NCI-H1436 treated with DMSO at 0.1 percent for 48 hours (cell line): Measurements from ENCODE around the gene NBL1.
"Not testable (repeated sequence)": the region's sequence is repeated elsewhere in the genome, so short reads cannot be mapped to it uniquely, and the experiment has no call there.

ENCODE experiments used
- DNase-seq: peaks from one replicate; lab custom pipeline; 2025; lab: John Stamatoyannopoulos, UW

Gene NBL1

DNA sequence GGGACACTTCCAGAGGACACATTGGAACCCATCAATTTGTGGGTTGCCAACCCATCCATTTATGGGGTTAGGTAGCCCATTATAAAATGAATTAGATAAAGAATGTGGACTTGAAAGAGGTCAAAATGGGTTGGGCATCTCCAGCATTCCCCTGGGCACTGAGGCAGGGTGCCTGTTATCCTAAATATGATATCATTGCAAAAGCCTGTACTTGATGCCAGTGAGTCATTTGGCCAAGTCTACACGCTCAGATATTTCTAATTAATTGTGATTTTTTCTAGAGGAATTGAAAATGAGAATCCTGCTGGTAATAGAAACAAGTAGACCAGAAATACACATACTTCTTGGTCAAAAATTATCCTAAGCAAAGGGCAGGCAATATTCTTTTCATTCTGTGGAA, 21.9 kb upstream of the NBL1 start:
- DNase-seq: no peak

DNA sequence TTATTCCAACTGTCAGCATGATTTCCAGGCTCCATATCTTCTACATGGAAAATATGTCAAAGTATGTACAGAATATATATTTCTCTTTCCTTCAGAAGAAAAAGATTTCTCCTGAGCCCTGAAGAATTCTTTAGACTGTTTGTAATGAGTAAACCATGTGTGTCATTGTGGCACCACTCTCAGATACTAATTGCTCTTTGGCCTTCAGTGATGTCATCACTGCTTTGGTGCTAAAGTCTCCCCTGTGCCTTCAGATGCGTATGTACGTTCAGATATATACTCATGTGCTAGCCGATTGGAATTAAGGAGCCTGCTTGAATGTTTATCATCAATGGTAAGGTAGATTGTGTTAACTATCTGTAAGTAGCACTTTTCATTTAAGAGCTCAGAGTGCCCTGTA, 20.6 kb upstream of the NBL1 start:
- no peak for DNase-seq

DNA sequence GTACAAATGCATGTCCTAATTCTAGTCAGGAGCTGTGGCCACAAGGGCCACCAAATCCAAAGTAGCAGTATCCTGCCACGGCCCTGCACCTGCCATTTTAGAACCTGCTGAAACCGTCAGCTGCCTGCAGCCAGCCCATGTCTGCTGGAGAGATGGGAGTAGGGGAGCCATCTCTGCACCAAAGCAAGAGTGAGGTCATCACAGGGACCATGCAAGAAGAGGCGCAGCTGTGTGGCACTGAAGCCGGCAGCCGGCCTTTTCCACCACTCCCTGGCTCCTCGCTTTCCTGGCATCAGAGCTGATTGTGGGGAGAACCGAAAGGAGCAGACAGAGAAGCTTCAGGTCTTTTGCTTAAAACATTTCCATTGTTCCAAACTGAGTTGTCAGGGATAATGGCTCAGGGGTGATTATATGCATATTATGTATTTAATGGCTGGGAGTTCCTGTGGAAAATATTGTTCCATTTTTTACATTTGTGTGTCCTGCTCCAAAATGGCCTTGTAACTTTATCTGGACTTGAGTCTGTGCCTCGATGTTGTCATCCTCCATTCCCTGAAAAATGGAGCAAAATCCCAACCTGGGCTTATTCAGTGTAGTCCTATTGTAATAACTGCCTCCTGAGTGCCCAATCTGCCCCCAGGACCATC, 18.7 kb upstream of the NBL1 start:
- DNase-seq: no peak

DNA sequence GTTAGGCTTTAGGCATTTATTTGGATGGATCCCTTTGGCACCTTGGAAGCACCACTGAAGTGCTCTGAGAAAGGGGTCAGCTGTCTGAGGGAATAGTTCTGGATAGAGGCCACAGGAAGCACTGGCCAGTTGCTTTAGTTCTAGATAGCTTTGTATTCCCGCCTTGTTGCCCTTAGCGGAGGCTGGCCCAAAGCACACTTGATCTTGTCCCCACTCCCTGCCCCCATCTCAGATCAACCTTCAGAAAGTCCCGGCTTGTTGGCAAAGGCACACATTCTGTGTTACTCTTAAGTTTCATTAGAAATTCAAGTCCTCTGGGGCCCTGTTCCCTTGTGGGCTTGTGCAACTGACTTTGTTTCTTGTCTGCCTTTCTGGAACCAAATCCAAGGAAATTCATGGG, 15.2 kb upstream of the NBL1 start:
- DNase-seq: no peak

DNA sequence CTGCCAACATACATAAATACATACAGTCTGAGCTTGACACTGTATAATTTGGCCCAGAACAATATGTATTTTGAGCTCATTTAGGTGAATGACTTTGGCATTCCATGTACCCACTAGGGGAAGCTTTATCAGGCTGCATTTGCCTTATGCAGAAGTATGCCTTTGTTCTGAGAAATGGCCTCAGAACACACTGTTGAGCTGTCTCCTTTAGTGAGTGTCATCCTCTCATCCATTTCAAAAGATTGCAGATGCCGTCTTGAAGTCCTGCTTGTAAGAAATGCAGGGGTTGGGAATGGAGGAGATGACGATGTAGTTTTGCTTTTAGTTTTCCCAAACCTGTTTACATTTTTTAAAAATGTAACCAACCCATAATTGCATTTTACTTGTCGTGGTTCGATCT, 14.8 kb upstream of the NBL1 start:
- no peak for DNase-seq

DNA sequence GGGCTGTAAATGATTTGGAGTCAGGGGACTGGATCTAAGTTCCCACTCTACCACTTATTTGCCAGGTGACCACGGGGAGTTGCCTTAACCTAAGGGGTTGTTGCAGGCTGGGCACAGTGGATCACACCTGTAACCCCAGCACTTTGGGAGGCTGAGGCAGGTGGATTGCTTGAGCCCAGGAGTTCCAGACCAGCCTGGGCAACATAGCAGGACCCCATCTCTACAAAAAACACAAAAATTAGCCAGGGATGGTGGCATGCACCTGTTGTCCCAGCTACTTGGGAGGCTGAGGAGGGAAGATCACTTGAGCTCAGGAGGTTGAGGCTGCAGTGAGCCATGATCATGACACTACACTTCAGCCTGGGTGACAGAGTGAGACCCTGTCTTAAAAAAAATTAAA, 13.9 kb upstream of the NBL1 start:
- not testable (repeated sequence) for DNase-seq

DNA sequence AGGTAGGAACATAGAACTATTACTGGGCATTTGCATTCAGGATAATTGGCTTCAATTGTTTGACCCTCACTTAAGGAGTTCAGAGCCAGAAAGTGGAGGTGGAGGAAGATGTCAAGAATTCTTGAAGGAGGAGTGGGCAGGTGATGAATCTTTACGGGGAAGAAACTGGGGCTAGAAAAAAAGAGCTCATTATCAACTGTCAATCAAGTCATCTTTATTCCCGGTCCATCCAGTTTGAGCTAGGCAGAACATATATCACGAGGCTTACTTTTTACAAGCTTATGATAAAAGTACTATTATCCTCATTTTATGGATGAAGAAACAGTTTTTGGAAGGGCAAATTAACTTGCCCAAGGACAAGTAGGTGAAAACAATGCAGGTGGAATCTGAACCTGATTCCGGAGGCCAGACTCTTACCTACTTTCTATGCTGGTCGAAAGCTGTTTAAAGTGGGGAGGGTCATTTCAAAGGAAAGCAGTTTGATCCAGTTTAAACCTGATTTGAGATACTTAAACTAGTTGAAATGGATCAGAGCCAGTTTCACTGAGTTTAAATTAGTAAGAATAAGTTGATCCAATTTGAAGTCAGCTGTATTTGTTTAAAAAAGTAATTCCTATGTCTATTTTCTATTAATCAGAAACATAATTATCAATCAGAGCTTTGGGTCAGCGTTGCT, 13.3 kb upstream of the NBL1 start:
- no peak for DNase-seq

DNA sequence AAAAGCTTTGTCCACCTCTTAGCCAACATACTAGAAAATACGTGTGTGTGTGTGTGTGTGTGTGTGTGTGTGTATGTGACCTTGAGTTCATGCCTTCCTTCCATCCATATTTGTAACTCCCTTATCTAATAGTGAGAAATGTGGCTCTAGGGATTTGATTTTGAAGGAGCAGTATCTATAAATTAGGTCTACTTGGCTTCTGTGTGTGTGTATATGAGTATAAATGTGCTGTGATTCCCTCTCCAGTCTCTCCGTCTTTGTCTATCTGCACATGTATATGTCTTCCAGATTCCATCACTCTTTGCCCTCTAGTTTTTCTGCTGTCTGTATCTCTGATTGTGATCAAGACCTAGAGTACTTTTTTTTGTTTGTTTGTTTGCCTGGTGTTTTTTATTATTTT, 11.9 kb upstream of the NBL1 start:
- DNase-seq: no peak

DNA sequence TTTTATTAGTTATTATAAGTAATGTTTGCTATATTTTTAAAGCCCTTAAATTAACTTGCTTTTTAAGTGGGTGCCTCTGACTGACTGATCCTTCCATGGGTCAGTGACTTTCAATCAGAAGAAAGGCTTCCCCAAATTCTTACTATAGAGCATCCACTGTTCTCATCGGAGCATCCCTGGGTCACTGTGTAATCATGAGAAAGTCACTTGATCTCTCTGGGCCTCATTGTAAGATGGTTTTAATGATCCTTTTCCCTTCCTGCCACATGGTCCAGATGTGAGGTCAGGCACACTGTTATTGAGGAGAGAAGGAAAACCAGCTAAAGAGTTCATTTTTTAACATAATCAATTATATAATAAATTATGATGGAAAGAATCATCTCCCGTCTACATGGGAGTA, 11.0 kb upstream of the NBL1 start:
- no peak for DNase-seq

DNA sequence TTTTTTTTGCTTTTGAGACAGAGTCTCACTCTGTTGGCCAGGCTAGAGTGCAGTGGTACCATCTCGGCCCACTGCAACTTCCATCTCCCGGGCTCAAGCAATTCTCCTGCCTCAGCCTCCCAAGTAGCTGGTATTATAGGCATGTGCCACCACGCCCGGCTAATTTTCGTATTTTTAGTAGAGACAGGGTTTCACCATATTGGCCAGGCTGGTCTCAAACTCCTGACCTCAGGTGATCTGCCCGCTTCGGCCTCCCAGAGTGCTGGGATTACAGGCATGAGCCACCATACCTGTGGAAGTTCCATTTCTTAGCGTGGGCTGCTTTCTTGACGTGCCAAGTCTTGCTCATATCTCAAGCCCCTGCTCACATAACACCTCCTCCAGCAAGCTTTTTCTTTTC, 9.0 kb upstream of the NBL1 start:
- not testable (repeated sequence) for DNase-seq

DNA sequence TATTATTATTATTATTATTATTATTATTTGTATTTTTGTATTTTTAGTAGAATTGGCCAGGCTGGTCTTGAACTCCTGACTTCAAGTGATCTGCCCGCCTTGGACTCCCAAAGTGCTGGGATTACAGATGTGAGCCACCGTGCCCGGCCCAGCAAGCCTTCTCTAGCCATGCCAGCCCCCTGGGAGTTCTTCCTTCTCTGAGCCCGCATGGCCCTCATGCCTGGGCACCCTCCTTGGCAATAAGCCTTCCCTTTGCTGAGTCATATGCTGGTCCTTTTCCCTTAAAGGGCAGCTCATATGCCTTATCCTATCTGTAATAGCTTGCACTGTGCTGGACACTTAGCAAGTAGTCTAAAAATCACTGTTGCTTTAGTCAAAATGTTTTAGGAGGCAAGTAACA, 8.5 kb upstream of the NBL1 start:
- no peak for DNase-seq

DNA sequence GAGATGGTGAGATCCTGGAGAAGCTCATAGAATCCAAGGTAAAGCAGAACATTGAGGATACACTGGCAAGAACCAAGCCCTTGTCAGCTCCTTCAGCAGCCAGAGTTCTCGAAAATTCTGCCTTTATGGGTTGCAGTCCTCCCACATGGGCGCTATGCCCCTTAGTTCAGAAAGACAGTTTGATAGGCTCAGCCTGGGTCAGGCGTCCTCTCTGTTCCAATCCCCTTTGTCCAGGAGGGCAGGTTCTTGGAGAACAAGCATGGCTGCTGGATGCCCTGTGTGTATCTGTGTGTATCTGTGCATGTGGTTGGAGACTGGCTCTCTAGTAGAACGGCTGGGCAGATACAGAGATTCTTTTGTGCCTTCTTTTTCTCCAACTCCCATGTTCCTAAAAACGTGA, 8.0 kb upstream of the NBL1 start:
- no peak for DNase-seq

DNA sequence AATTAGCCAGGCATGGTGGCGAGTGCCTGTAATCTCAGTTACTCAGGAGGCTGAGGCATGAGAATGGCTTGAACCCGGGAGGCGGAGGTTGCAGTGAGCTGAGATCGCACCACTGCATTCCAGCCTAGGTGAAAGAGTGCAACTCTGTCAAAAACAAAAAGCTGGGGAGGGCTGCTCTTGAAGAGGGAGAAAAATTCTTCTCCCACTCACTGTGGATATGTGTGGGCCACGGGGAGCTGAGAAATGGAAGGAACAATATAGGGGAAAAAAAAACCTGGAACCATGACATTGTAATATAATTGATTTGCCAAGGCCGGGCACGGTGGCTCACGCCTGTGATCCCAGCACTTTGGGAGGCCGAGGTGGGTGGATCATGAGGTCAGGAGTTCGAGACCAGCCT, 7.4 kb upstream of the NBL1 start:
- DNase-seq: not testable (repeated sequence)

DNA sequence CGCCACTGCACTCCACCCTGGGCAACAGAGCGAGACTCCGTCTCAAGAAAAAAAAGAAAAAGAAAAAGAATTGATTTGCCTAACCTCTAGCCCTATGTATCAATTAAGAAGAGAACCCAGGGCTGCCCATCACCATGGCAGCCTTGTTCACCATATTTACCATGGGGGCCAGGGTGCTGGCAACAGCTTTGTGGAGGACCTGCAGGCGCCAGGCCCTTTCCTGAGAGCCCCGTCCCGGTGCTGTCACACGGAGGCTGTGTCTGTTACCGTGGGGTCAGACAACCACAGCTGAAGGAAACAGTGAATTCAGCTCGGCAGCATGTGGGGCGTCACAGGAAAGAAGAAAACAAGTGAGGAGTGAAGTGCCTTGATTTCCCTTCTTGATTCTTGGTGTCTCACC, 6.5 kb upstream of the NBL1 start:
- no peak for DNase-seq

DNA sequence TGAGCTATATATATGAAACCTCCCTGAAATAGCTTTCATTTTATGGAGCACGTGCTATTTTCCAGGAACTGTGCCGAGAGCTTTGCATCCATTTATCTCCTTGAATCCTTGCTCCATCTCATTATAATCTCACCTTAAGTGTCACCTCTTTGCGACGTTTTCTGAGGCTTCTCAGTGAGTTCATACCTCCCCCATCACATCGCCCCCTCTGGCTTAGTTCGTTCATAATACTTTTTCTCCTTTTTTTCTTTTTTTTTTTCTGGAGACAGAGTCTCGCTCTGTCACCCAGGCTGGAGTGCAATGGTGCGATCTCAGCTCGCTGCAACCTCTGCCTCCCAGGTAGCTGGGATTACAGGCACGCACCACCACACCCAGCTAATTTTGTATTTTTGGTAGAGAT, 4.9 kb upstream of the NBL1 start:
- not testable (repeated sequence) for DNase-seq

DNA sequence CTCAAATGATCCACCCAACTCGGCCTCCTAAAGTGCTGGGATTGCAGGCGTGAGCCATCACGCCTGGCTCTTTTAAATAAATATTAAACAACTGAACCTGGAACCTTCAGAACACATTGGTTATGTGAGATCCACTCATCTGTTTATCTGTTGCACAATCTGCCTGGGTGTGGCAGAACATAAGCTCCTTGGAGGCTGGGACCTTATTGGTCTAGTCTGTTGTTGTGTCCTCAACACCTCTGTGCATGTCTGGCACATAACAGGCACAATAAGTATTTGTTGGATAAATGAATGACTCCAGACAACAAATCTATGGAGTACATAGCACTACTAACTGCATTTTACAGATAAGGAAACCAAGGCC, 4.1 kb upstream of the NBL1 start:
- DNase-seq: no peak

DNA sequence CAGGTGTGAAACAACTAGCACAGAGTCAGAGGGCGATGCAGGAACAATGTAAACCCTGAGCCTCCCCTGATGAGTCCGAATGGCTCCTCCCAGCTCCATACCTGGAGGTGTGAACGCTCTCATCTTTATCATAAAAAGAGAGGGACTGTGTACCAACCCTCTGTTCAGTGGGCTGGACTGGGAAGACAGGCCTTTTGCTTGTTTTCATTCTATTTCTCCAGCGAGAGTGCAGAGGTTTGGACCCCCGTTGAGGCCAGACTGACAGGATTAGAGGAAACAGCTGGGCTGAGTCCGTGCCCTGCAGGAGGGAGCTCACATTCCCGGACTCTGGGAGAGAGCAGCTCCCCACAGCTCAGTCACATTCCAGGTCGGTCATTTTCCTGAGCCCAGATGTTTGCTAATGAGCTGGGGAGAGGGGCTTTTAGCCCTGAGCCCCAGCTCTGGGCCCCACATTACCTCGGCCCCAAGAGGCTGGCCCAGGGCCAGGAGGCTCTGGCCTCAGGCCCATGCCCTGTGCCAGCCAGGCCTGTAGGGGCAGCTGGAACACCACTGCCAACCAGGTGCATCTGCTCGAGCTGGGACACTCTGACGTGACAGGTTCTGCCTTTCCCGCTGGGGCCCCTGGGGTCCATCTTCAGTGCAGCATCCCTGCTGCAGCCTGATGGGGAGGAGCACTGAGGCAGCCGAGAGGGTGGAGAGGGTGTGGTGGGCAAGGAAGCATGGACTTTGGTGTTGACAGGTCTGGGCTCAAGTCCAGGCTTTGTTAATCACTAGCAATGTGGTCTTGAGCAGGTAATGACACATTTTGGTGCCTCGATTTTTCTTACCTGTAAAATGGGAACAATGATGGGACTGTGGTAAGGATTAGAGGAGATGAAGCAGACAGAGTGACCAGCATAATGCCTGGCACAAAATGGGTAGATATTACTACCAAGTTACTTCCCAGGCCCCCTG, 3.5 kb upstream of the NBL1 start:
- no peak for DNase-seq

DNA sequence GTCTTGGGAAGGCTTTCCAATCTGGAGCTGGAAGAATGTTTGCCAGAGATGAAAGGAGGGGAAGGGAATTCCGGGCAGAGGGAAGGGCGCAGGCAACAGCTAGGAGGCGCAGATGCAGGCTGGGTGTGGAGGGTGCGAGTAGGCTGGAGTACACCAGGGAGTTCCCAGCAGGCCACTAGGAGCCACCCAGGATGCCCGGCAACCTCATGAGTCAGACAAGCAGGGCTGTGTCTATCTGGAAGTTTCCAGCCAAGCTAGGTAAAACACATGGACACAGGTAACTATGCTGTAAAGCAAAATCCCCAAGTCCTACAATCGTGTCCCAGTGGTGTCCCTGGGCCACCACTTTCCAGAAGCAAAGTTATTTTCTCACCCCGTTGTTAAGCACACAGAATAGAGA, 990 bp upstream of the NBL1 start:
- DNase-seq: no peak

DNA sequence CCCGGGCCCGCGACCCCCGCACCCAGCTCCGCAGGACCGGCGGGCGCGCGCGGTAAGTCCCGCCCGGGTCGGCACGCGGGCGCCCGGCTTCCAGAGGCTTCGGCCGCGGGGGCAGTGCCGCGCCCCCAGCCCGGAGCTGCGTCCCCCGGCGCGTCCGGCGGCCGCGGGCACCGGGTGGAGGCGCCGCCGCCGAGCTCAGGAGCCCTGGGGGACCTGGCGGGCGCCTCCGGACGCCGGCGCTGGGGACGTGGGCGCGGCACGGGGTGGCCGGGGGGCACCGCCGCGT, 227 bp downstream of the NBL1 start:
- DNase-seq: no peak

DNA sequence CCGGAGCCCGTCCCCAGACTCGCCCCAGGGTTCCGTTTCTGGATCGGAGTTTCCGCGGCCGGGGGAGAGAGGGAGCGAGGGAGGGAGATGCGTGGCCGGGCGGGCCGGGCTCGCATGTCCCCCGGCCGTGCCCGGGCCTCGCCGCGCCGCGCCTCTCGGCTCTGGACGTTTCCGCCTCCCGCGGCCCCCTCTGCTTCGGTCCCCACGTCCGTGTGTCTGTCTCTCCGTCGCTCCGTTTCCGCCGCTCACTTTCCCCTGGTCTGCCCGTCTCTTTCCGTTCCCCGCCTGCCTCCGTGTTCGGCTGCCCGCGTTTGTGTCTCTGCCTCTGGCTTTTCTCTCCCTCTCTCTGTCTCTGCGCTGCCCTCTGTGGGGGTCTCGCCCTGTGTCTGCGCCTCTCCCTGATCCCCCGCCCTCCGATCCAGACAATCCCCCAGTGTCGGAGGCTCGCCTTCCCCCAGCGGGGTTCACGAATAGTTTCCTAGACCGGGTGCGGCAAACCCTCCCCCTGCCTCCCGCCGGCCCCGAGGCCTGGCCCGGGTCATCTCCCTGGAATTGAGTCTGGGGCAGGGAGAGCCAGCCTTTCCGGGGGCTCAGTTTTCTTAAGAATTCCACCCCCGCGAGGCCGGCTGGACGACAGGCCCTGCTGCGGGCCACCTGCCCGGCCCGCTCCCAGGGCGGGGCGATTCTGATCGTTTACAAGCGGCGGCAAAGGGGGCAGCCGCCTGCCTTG, 735 bp downstream of the NBL1 start:
- no peak for DNase-seq

DNA sequence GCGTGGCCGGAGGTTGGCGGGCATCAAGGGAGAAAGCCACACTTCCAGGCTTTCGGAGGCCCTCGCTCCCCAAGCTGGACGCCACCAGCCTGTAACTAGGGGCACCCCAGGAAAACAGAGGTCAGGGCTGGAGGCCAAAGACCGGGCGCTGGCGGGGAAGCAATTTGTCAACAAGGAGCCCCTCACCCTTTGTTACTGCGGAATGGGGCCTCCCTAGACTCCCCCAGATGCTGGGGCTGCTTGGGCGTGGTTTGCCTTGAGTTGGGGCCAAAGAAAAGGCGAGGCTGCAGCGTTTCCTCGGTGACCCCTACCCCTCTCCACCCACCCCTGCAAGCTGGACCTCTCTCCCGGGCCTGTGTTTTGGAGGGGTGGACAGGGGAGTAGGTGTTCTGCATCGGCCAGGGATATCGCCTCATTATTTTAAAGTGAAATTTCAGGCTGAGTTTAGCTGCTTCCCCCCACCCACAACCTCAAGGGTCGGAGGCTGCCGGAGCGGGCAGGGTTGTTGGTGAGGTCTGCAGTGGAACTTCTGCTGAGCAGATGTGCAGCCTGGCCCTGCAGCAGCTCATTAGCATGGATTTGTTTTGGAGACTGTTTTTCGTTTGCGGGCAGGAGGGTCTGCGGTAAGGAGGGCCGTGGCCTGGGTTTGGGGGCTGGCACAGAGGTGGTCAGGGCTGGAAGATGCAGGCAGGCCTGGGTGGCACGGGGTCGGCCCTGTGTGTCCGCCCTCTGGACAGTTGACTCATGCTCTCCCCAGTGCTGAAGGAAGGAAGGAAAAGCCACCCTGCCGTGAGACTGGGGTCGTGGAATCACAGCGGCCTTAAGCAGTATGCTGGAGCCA, 1.5 kb downstream of the NBL1 start:
- no peak for DNase-seq
